ENCODE data around the gene TFAP2A. TPM values are rescaled to one million over a fixed set of nuclear protein-coding genes. Genes with fewer than 3 reads are reported as not detected.
A peak's percentile ranks its signal among the peaks of the same experiment; 100 is the strongest.

Gene TFAP2A
- total RNA-seq: 1 to 10 TPM in 1 of 4 donors, under 1 TPM in 2, not detected in 1; 0.31 to 4.6 (median 0.42) TPM

DNA sequence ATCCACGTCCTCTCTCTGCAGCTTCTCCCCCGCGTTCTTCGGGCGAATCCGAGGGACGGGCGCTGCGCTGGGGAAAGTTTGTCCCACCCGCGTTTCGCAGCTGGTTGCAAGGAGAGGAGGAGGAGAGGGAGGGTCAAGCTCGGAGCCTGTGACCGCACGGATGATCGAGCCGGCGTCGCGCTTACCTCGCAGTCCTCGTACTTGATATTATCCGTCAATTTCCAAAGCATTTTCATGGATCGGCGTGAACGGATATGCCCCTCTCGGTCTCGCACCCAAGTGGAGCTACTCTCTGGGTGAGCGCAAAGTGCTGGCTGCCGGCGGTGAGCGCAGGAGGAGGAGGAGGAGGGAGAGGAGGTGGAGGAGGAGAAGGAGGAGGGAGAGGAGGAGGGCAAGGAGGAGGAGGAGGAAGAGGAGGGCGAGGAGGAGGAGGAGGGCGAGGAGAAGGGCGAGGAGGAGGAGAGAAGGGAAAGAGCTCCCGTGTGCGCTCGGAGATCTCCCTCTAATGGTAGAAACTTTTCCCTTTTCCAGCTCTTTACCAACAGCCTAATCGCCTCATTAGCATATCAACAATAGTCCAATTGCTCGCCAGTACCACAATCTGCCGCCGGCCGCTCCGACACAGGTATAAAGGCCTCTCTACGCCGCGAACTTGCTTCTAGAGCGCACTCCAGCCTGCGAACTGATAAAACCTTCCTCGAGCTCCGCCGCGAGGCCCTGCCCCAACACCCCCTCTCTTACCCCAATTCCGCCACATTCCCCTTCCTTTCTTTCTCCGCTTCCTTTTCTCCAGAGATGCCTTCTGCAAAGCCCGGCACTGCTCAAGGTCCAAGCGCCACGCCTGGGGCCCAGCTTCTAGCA lies at the start of gene TFAP2A:
Gene TFAP2A (minus strand): TSS at position 319 of the 861 bp plus-strand sequence. CDS start 83 bp downstream, at position 236.
- H3K27me3 ChIP-seq: peaks cover 100% of the 10 kb centered on the region

GRCh38 chr6:10463491-10464481 lies 48.9 kb upstream of the TFAP2A start:
- 39 to 54% methylated on average over 9 to 15 of the region's 16 CpGs for WGBS, 2 donors (ENCODE audit: low coverage in 1 of 2)
- ATAC-seq: no peak

More for the DNA sequence above, at the start of gene TFAP2A:
- peak within 1 kb of the TSS in 1 of 2 donors; percentile 70 for H3K4me3 ChIP-seq
- TF ChIP-seq POLR2AphosphoS5 (IDR thresholded peaks at IDR 0.05) (no peak), POLR2A (IDR thresholded peaks at IDR 0.05) (no peak), EP300 (IDR thresholded peaks at IDR 0.05) (no peak), CTCF (IDR thresholded peaks at IDR 0.05) (no peak)
- peaks cover 0 to 6% (median 0%) of the 10 kb centered on the region in 3 donors for H3K9me3 ChIP-seq
- H3K4me1 ChIP-seq: peaks cover 0 to 71% (median 25%) of the 10 kb centered on the region in 3 donors
- 2 to 8% methylated on average over 29 to 50 of the region's 58 CpGs for WGBS, 2 donors (ENCODE audit: low coverage in 1 of 2)
- H3K36me3 ChIP-seq: no peaks in the 10 kb centered on the region
- H3K27ac ChIP-seq: no peak within 1 kb of the TSS
- no peak for ATAC-seq

GRCh38 chr6:10463040-10463439 lies 48.2 kb upstream of the TFAP2A start:
- H3K4me1 ChIP-seq: no peaks in the 10 kb centered on the region
- TF ChIP-seq CTCF (IDR thresholded peaks at IDR 0.05) (no peak), EP300 (IDR thresholded peaks at IDR 0.05) (no peak), POLR2AphosphoS5 (IDR thresholded peaks at IDR 0.05) (no peak), POLR2A (IDR thresholded peaks at IDR 0.05) (no peak)
- no peaks in the 10 kb centered on the region for H3K36me3 ChIP-seq
- H3K4me3 ChIP-seq: no peak overlapping the region
- H3K27ac ChIP-seq: no peak overlapping the region
- 83% methylated on average over 1 to 6 of the region's 12 CpGs for WGBS, 2 donors (ENCODE audit: low coverage in 1 of 2)
- ATAC-seq: no peak
- H3K9me3 ChIP-seq: no peaks in the 10 kb centered on the region
- H3K27me3 ChIP-seq: peaks cover 32% of the 10 kb centered on the region

More at GRCh38 chr6:10463491-10464481, 48.9 kb upstream of the TFAP2A start:
- no peak overlapping the region for H3K27ac ChIP-seq
- no peaks in the 10 kb centered on the region for H3K4me1 ChIP-seq
- TF ChIP-seq POLR2AphosphoS5 (IDR thresholded peaks at IDR 0.05) (no peak), POLR2A (IDR thresholded peaks at IDR 0.05) (no peak), CTCF (IDR thresholded peaks at IDR 0.05) (no peak), EP300 (IDR thresholded peaks at IDR 0.05) (no peak)
- no peaks in the 10 kb centered on the region for H3K36me3 ChIP-seq
- H3K27me3 ChIP-seq: peaks cover 36% of the 10 kb centered on the region
- H3K9me3 ChIP-seq: no peaks in the 10 kb centered on the region
- H3K4me3 ChIP-seq: no peak overlapping the region

GRCh38 chr6:10461850-10462249 lies 47.0 kb upstream of the TFAP2A start:
- no peak for ATAC-seq
- Histone ChIP-seq H3K9me3 (no peaks in the 10 kb centered on the region), H3K27ac (no peak overlapping the region), H3K4me1 (no peaks in the 10 kb centered on the region), H3K27me3 (peaks cover 33% of the 10 kb centered on the region), H3K36me3 (no peaks in the 10 kb centered on the region), H3K4me3 (no peak overlapping the region)
- WGBS, 2 donors (ENCODE audit: low coverage in 1 of 2): 50 to 60% methylated on average over 1 of the region's 1 CpG
- no peak for TF ChIP-seq CTCF (IDR thresholded peaks at IDR 0.05)
- TF ChIP-seq POLR2A (IDR thresholded peaks at IDR 0.05): no peak
- no peak for TF ChIP-seq POLR2AphosphoS5 (IDR thresholded peaks at IDR 0.05)
